Choroid plexus epithelial cell (primary cell): ENCODE data around the gene COX5A.
A peak's percentile ranks its signal among the peaks of the same experiment; 100 is the strongest.

Experiments used
- DNase-seq: peaks from one replicate; pipeline ENCODE4 v3.0.0-alpha.2; 2010; ENCODE audit warnings: low read depth
- H3K4me3 ChIP-seq: 2 replicates; pipeline ENCODE4 v1.5.1; 2011; ENCODE audit warnings: low read depth, mild to moderate bottlenecking, control low read depth, low read length, moderate library complexity
- TF ChIP-seq, protein P1 (sequence below): conservative IDR thresholded peaks from 2 replicates; pipeline ENCODE4 v1.5.1; 2011; ENCODE audit warnings: low read depth, mild to moderate bottlenecking, control low read depth, inconsistent platforms, low read length, moderate library complexity

COX5A gene

DNA sequence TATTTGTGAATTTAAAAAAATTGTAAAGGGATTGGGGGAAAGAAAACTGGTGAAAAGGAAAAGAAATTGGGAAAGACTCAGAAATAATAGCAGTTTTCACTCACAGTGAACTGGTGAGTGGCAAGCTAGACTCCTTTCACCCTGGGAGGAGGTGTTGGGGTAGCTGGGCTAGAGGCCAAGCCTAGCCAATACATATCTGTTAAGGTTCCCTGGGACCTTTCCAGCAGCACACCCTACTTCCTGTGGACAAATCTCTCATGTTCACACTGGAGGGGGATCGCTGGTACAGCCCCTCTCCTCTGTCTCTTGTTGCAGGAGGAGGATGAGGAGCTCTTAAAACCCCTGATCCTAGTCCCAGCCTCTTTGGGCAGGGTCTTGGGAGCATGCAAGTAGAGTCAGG lies 22.4 kb upstream of the COX5A start:
- no peak overlapping the region for H3K4me3 ChIP-seq
- DNase-seq = no peak
- TF ChIP-seq, protein P1, sequence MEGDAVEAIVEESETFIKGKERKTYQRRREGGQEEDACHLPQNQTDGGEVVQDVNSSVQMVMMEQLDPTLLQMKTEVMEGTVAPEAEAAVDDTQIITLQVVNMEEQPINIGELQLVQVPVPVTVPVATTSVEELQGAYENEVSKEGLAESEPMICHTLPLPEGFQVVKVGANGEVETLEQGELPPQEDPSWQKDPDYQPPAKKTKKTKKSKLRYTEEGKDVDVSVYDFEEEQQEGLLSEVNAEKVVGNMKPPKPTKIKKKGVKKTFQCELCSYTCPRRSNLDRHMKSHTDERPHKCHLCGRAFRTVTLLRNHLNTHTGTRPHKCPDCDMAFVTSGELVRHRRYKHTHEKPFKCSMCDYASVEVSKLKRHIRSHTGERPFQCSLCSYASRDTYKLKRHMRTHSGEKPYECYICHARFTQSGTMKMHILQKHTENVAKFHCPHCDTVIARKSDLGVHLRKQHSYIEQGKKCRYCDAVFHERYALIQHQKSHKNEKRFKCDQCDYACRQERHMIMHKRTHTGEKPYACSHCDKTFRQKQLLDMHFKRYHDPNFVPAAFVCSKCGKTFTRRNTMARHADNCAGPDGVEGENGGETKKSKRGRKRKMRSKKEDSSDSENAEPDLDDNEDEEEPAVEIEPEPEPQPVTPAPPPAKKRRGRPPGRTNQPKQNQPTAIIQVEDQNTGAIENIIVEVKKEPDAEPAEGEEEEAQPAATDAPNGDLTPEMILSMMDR = no peak

DNA sequence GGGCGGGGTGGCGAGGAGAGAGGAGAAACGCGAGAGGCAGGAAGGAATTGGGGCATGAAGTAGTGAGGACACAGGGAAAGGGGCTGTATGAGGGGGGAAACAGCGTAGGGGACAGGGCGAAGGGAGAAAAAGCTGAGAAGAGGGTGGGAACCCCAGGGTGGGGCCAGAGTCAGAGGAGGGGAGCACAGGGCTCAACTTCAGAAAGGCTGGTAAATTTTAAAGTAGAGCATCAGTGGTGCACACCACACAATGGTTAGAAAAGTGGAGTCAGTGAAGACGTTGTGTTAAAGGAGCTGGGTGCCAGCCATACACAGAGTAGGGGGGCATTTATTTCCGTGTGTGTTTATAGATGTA lies 21.7 kb upstream of the COX5A start:
- no peak overlapping the region for H3K4me3 ChIP-seq
- DNase-seq = no peak
- TF ChIP-seq, protein P1 = no peak

DNA sequence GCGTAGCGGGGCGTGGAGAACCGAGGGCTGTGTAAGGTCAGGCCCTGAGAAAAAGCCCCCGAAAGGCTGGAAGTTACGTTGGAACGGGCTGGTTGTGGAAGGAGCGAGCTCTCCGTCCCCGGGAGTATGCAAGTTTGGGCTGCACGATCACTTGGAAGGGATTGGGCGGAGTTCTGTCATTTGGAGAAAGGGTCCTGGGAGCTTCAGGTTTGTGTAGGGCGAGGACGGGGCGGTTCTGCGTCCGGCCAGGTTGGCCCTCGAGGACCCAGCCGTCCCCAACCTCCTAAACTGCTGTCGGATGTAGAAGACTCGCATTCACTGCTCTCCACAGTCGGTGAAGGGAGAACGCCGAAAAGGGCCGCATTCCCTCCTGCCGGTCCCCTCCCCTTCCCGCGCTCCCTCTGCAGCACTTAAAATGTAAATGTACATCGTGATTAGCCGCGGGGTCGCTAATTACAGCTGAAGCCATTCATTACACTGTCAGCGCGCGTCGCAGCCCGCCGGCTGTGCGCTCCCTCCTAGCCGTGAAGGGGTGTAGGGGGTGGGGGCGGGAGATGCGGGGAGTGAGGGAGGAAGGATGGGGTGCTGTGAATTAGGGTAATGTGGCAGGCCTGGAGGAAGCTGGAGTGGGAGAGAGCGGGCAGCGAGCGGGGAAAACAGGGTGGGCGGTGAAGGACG lies 21.2 kb upstream of the COX5A start:
- peak overlapping the region; percentile 50 for H3K4me3 ChIP-seq
- TF ChIP-seq, protein P1 = no peak
- no peak for DNase-seq

DNA sequence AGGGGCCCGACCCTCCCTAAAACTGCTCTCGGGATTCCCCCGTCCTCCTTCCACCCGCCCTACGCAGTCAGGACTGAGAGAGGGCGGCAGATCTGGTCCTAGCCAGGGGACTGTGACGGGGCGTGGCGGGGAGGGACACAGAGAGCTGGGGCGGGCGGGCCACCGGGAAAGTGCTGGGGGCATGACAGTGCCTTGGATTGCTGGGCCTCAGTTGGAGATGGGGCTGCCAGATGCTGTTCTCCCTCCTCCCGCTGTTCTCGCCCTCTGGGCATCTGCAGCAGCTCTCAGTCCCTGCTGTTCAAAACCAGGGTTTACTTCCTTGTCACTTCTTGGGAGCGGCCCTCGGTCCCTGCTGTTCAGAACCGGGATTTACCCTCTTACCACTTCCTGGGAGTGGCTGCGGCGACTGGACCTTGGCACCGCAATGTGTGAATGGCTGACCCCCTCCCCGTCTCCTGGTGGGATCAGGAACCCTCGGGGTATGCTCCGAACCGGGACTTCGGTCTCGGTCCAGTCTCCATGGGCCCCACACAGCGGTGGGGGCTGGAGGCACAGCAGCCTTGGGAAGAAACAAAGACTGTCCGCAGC lies 20.5 kb upstream of the COX5A start:
- peak overlapping the region; percentile 50 for H3K4me3 ChIP-seq
- TF ChIP-seq, protein P1 = no peak
- no peak for DNase-seq

DNA sequence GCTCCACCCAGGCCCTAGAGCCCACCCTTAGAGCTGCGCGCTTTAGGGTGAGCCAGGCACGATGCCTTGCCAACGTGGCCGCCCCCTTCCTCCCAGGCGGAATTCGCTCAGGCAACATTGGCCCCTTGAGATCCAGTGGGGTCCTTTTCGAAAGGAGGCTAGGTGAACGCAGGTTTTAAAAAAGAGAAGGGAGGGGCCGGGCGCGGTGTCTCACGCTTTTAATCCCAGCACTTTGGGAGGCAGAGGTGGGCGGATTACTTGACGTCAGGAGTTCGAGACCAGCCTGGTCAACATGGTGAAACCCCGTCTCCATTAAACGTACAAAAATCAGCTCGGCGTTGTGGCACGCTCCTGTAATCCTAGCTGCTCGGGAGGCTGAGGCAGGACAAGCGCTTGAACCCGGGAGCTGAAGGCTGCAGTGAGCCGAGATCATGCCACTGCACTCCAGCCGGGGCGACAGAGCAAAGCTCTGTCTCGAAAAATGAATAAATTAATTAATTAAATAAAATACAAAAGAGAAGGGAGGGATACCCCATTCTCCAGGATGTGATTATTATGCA lies 19.7 kb upstream of the COX5A start:
- TF ChIP-seq, protein P1 = no peak
- peak overlapping the region; percentile 61 for H3K4me3 ChIP-seq
- DNase-seq = no peak

DNA sequence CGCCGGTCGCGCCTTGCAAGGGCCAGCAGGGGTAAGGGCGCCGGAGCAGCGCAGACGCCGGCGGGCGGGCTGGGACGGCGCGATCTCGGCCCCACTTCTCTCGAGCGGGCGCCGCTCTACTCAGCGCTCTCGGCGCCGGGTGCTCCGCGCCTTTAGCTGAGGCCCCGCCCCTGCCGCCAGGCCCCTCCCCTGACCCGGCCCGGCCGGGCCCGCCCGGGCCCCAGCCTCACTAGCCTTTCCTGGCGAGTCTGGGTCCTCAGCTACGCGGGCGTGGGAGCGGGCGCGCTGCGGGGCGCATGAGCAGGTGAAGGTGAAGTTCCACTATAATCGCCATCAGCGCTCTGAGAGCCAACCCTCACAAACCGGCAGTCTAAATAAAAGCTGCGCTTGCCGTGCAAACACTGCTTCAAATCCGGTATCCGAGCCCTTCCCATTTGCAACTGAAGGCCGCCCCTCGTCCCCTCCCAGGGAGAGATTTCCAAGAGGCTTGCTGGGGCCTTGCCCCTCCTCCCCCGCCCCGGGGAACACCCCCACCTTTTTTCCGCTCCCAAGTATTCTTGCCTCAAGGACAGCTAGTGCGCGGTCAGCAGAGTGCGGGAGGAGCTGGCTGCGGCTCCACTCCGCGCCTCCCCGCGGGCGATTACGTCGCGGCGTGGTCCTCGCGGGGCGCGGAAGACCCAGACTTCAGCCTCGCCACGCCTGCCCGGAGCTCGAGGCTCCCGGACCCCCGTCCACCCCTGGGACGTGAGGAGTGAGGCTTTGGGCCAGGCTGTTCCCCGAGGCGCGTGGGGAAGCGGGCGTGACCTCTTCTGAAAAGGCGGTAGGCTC lies 19.0 kb upstream of the COX5A start, which contains the start of gene RPP25:
RPP25 (minus strand) TSS at position 125 of the 828 bp plus-strand sequence. CDS start 189 bp downstream, outside the sequence.
- TF ChIP-seq, protein P1 = no peak
- peak; percentile 70 for DNase-seq
- H3K4me3 ChIP-seq = peak within 1 kb of the TSS; percentile 61
